IMR-90 (cell line): Measurements from ENCODE around the gene IGBP1. TPM values are rescaled to one million over a fixed set of nuclear protein-coding genes. Genes with fewer than 3 reads are reported as not detected.
"Not testable (repeated sequence)": the region's sequence is repeated elsewhere in the genome, so short reads cannot be mapped to it uniquely, and the experiment has no call there.

Source experiments
- ATAC-seq: fragments of 200-7000 bp; cut with Tn5 transposase; 2 replicates; pipeline ENCODE4 v1.9.1; 2020; ENCODE audit warnings: low read depth, mild to moderate bottlenecking, moderate library complexity
- BruUV-seq: library from RNA; stranded (reverse); fragments of 400-500 nt; replicated peaks from 2 replicates; lab custom pipeline; 2021; lab: Mats Ljungman, UMichigan
- CTCF ChIA-PET: fragments of 300-600 bp; formaldehyde crosslinking; extraction: SDS; loops from one replicate; lab custom pipeline; 2021; ENCODE audit warnings: antibody characterized with exemption; lab: Yijun Ruan, JAX
- POLR2A ChIA-PET: fragments of 300-600 bp; sonication (Branson Sonifier 250); formaldehyde crosslinking; loops from one replicate; lab custom pipeline; 2022; ENCODE audit warnings: antibody characterized with exemption; ENCODE audit not compliant: unreplicated experiment; lab: Charles Lee
- DNase-seq: peaks from one replicate; pipeline ENCODE4 v3.0.0; 2013
- H2AFZ ChIP-seq: replicated peaks from 2 replicates; pipeline ENCODE3; 2013; ENCODE audit warnings: low read length, mild to moderate bottlenecking; ENCODE audit not compliant: poor library complexity
- H2AK5ac ChIP-seq: 2 replicates; pipeline ENCODE4 v1.6.1; 2013; ENCODE audit warnings: low read depth, low read length, inconsistent platforms
- H2AK9ac ChIP-seq: replicated peaks from 2 replicates; pipeline ENCODE3; 2013; ENCODE audit warnings: mild to moderate bottlenecking, low read depth, low read length, moderate library complexity; ENCODE audit not compliant: poor library complexity
- H2BK120ac ChIP-seq: 2 replicates; pipeline ENCODE4 v1.6.1; 2013; ENCODE audit warnings: low read depth, low read length, inconsistent platforms
- H2BK15ac ChIP-seq: 3 replicates; pipeline ENCODE4 v1.6.1; 2013; ENCODE audit warnings: low read depth, low read length, inconsistent platforms
- H2BK20ac ChIP-seq: 2 replicates; pipeline ENCODE4 v1.6.1; 2013; ENCODE audit warnings: low read depth, mild to moderate bottlenecking, inconsistent platforms, low read length, moderate library complexity
- H2BK5ac ChIP-seq: 2 replicates; pipeline ENCODE4 v1.6.1; 2013; ENCODE audit warnings: mild to moderate bottlenecking, low read depth, low read length, inconsistent platforms; ENCODE audit not compliant: poor library complexity, severe bottlenecking
- H3K14ac ChIP-seq: replicated peaks from 2 replicates; pipeline ENCODE4 v1.6.1; 2013; ENCODE audit warnings: low read depth, low read length, inconsistent platforms
- H3K18ac ChIP-seq: 2 replicates; pipeline ENCODE4 v1.6.1; 2013; ENCODE audit warnings: low read depth, low read length, control low read depth
- H3K23ac ChIP-seq: 2 replicates; pipeline ENCODE4 v1.6.1; 2013; ENCODE audit warnings: low read depth, low read length, inconsistent platforms
- H3K27ac ChIP-seq: 2 replicates; pipeline ENCODE4 v1.5.1; 2013; ENCODE audit warnings: mild to moderate bottlenecking, control low read depth, low read length; ENCODE audit not compliant: insufficient read depth
- H3K27me3 ChIP-seq: 2 replicates; pipeline ENCODE4 v1.6.1; 2013; ENCODE audit warnings: low read length; ENCODE audit not compliant: control insufficient read depth, insufficient read depth
- H3K36me3 ChIP-seq: 2 replicates; pipeline ENCODE4 v1.6.1; 2013; ENCODE audit warnings: low read length, mixed read lengths; ENCODE audit not compliant: control insufficient read depth, insufficient read depth
- H3K4ac ChIP-seq: 2 replicates; pipeline ENCODE4 v1.6.1; 2013; ENCODE audit warnings: low read depth, low read length, inconsistent platforms
- H3K4me1 ChIP-seq: 2 replicates; pipeline ENCODE4 v1.6.1; 2013; ENCODE audit warnings: low read length, mixed read lengths; ENCODE audit not compliant: control insufficient read depth, insufficient read depth
- H3K4me2 ChIP-seq: 2 replicates; pipeline ENCODE4 v1.6.1; 2013; ENCODE audit warnings: low read depth, mild to moderate bottlenecking, control low read depth, low read length, moderate library complexity
- H3K4me3 ChIP-seq: 2 replicates; pipeline ENCODE4 v1.5.1; 2013; ENCODE audit warnings: low read depth, mild to moderate bottlenecking, control low read depth, low read length, moderate library complexity; ENCODE audit not compliant: insufficient read depth
- H3K56ac ChIP-seq: 2 replicates; pipeline ENCODE4 v1.6.1; 2013; ENCODE audit warnings: low read length, inconsistent platforms; ENCODE audit not compliant: insufficient read depth; ENCODE audit errors: extremely low read depth
- H3K79me1 ChIP-seq, 2 experiments: 2 replicates each; pipeline ENCODE4 v1.6.1; 2013; ENCODE audit warnings: low read length in 2 of 2, inconsistent platforms in 1 of 2, low read depth in 1 of 2
- H3K9ac ChIP-seq: 2 replicates; pipeline ENCODE4 v1.6.1; 2013; ENCODE audit warnings: low read depth, low read length, control low read depth
- H3K9me1 ChIP-seq: 2 replicates; pipeline ENCODE4 v1.6.1; 2013; ENCODE audit warnings: low read length, inconsistent platforms; ENCODE audit not compliant: insufficient read depth
- H3K9me3 ChIP-seq: 2 replicates; pipeline ENCODE4 v1.6.1; 2013; ENCODE audit warnings: low read length; ENCODE audit not compliant: control insufficient read depth, insufficient read depth
- H4K20me1 ChIP-seq: 2 replicates; pipeline ENCODE4 v1.6.1; 2013; ENCODE audit warnings: low read length, inconsistent platforms; ENCODE audit not compliant: insufficient read depth
- H4K5ac ChIP-seq: 2 replicates; pipeline ENCODE4 v1.6.1; 2013; ENCODE audit warnings: mild to moderate bottlenecking, low read depth, low read length, control low read depth
- H4K8ac ChIP-seq, 2 experiments: 2 replicates each; pipeline ENCODE4 v1.6.1; 2013; ENCODE audit warnings: low read depth in 2 of 2, low read length in 2 of 2, control low read depth in 1 of 2, inconsistent platforms in 1 of 2
- H4K91ac ChIP-seq: 2 replicates; pipeline ENCODE4 v1.6.1; 2013; ENCODE audit warnings: low read depth, low read length, inconsistent platforms; ENCODE audit not compliant: insufficient read depth
- WGBS, 2 experiments: methylation state at CpG; one replicate each; pipeline versions ENCODE4 v1.1.5 to v1.1.7; 2013; ENCODE audit warnings: missing lambda C conversion rate in 2 of 2; ENCODE audit not compliant: insufficient read length in 1 of 2; ENCODE audit errors: extremely low coverage in 2 of 2; 5-methylcytosine and 5-hydroxymethylcytosine counted together
- dilution Hi-C: fragments of 300-500 bp; cut with HindIII; formaldehyde crosslinking; loops from one replicate; pipeline ENCODE4 v1.14.3; 2018; ENCODE audit warnings: low sequenced_read_pairs; ENCODE audit not compliant: unreplicated experiment
- in situ Hi-C: fragments of 300-500 bp; cut with MboI; formaldehyde crosslinking; loops from 3 replicates; pipeline ENCODE4 v1.14.3; 2019; ENCODE audit warnings: low sequenced_read_pairs, inconsistent platforms, mixed read lengths
- intact Hi-C: fragments of 100-400 bp; cut with micrococcal nuclease; formaldehyde crosslinking; loops from 2 replicates; pipeline ENCODE4 v1.10.0; 2022
- polyA plus RNA-seq, 3 experiments: library from polyadenylated mRNA; depleted of rRNA; stranded (reverse); fragments of >200 nt; gene quantifications; 2 replicates each; pipeline ENCODE4 v1.2.3, GENCODE V29; 2012; ENCODE audit warnings: low replicate concordance in 1 of 3
- total RNA-seq: library from RNA; depleted of rRNA; stranded (reverse); fragments of >200 nt; gene quantifications from 2 replicates; pipeline ENCODE4 v1.2.3, GENCODE V29; 2012; rRNA removed

IGBP1 gene
- total and polyA plus RNA-seq, 2 of the 4 experiments (the other 2 are of a cell fraction) = 51.8 to 87.1 TPM

- H4K5ac ChIP-seq, H3K4ac ChIP-seq, BruUV-seq, H3K9me1 ChIP-seq, H2AK5ac ChIP-seq, H3K4me3 ChIP-seq, H2BK20ac ChIP-seq, H3K9ac ChIP-seq, H3K23ac ChIP-seq, in situ Hi-C loops, H2AK9ac ChIP-seq, H3K56ac ChIP-seq, dilution Hi-C loops, H4K91ac ChIP-seq, ATAC-seq, H2BK5ac ChIP-seq, H3K4me1 ChIP-seq, POLR2A ChIA-PET, H4K20me1 ChIP-seq, H2AFZ ChIP-seq, DNase-seq, H2BK120ac ChIP-seq, H3K27me3 ChIP-seq, H4K8ac ChIP-seq, H3K36me3 ChIP-seq, H3K18ac ChIP-seq, H2BK15ac ChIP-seq, H3K14ac ChIP-seq, H3K27ac ChIP-seq, CTCF ChIA-PET, H3K9me3 ChIP-seq, intact Hi-C loops, H3K4me2 ChIP-seq, H3K79me1 ChIP-seq: not testable (repeated sequence)
- no CpG with 5 or more reads among the region's 6 CpGs for WGBS, 2 experiments
Measured at GRCh38 chrX:70209570-70209969, 76.3 kb downstream of the IGBP1 start.

Other genes with a start within 250 kb of the IGBP1 start
- gene AWAT2, start 83.5 kb upstream of the IGBP1 start, total RNA-seq = under 0.01 TPM in 1 of 2 replicates, not detected in the other
- not detected in 2 replicates for gene AWAT2, start 83.5 kb upstream of the IGBP1 start, polyA plus RNA-seq (2012; rRNA removed)
- not detected in 2 replicates for gene OTUD6A, start 71.0 kb upstream of the IGBP1 start, total RNA-seq
- not detected in 2 replicates for gene OTUD6A, start 71.0 kb upstream of the IGBP1 start, polyA plus RNA-seq (2012; rRNA removed)
- not detected in 2 replicates for gene DGAT2L6, start 44.0 kb downstream of the IGBP1 start, total RNA-seq
- not detected in 2 replicates for gene DGAT2L6, start 44.0 kb downstream of the IGBP1 start, polyA plus RNA-seq (2012; rRNA removed)
- not detected in 2 replicates for gene AWAT1, start 101.2 kb downstream of the IGBP1 start, total RNA-seq
- not detected in 2 replicates for gene AWAT1, start 101.2 kb downstream of the IGBP1 start, polyA plus RNA-seq (2012; rRNA removed)
- gene P2RY4, start 126.8 kb downstream of the IGBP1 start, total RNA-seq = not detected in 2 replicates
- 0.14 and 0.20 TPM in 2 replicates for gene P2RY4, start 126.8 kb downstream of the IGBP1 start, polyA plus RNA-seq (2012; rRNA removed)
- not detected in 2 replicates for gene ARR3, start 134.9 kb downstream of the IGBP1 start, total RNA-seq
- gene ARR3, start 134.9 kb downstream of the IGBP1 start, polyA plus RNA-seq (2012; rRNA removed) = not detected in 2 replicates
- gene RAB41, start 148.7 kb downstream of the IGBP1 start, total RNA-seq = not detected in 2 replicates
- gene RAB41, start 148.7 kb downstream of the IGBP1 start, polyA plus RNA-seq (2012; rRNA removed) = not detected in 2 replicates
- gene PDZD11, start 156.5 kb downstream of the IGBP1 start, total RNA-seq = 66.4 and 84.1 TPM in 2 replicates
- 100 and 105 TPM in 2 replicates for gene PDZD11, start 156.5 kb downstream of the IGBP1 start, polyA plus RNA-seq (2012; rRNA removed)
- 19.0 and 24.4 TPM in 2 replicates for gene KIF4A, start 156.7 kb downstream of the IGBP1 start, total RNA-seq
- 9.4 and 10.0 TPM in 2 replicates for gene KIF4A, start 156.7 kb downstream of the IGBP1 start, polyA plus RNA-seq (2012; rRNA removed)